ENCODE results near the gene PHRF1. TPM values are rescaled to one million over a fixed set of nuclear protein-coding genes. Genes with fewer than 3 reads are reported as not detected.
A peak's percentile ranks its signal among the peaks of the same experiment; 100 is the strongest.

PHRF1 gene
- total RNA-seq, 1 experiment from 2014 or later, result 48.9 TPM

DNA sequence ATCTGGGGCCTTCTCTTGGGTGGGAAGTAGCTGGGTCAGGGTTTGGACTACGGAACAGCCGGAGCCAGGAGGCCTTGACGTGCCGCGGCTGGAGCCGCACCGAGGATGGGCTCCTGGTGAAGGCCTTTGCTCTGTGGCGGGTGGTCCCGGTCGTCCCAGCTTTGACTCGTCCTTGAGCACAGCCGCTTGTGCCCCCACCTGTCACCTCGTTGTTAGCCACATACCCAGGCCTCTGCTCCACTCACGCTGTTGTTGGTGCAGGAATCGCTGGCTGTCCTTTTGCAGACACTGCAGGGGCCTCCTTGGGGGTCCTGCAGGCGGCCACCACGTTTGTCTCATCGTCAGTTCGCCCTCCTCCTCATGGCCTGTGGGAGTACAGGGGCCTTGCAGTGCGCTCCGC, 17.1 kb downstream of the PHRF1 start:
- Histone ChIP-seq H2BK12ac (ENCODE audit: insufficient read length, low read depth, low read length) (no peak overlapping the region), H4K20me1 (ENCODE audit: control insufficient read depth, insufficient read depth, insufficient read length) (no peaks in the 10 kb centered on the region), H2BK20ac (ENCODE audit: low read depth, low read length, poor library complexity, severe bottlenecking) (no peak overlapping the region), H3K4me2 (ENCODE audit: insufficient read depth, insufficient read length, low read length) (no peak overlapping the region), H3K23ac (ENCODE audit: insufficient read length, low read depth, low read length) (no peak overlapping the region), H3K79me1 (ENCODE audit: insufficient read depth, low read depth, low read length, poor library complexity, severe bottlenecking) (no peaks in the 10 kb centered on the region), H3K27ac (ENCODE audit: insufficient read length, low read depth, low read length) (no peak overlapping the region), H4K91ac (ENCODE audit: insufficient read length, low read depth, low read length) (no peak overlapping the region), H2AFZ (ENCODE audit: low read length) (no peak overlapping the region), H2BK15ac (ENCODE audit: low read depth, low read length) (no peak overlapping the region), H3K4me1 (ENCODE audit: insufficient read depth, low read length) (no peaks in the 10 kb centered on the region), H2AK5ac (ENCODE audit: insufficient read length, low read length) (no peak overlapping the region), H3K9ac (ENCODE audit: extremely low read depth, insufficient read length, low read length) (no peak overlapping the region), H3K18ac (ENCODE audit: insufficient read length, low read depth, low read length) (no peak overlapping the region), H3K14ac (ENCODE audit: insufficient read depth, low read length) (no peak overlapping the region), H3T11ph (ENCODE audit: low read length) (no peak overlapping the region), H4K8ac (replicated peaks; ENCODE audit: insufficient read length, low read depth, low read length) (no peak overlapping the region), H3K27me3 (ENCODE audit: insufficient read depth, low read length) (no peaks in the 10 kb centered on the region), H3K4ac (ENCODE audit: low read depth, low read length) (no peak overlapping the region), H3K9me3 (ENCODE audit: control insufficient read depth, low read depth, low read length) (no peaks in the 10 kb centered on the region), H2BK120ac (ENCODE audit: low read depth, low read length, poor library complexity, severe bottlenecking) (no peak overlapping the region), H2BK5ac (ENCODE audit: insufficient read length, low read length) (no peak overlapping the region), H3K79me2 (ENCODE audit: insufficient read depth, low read length) (no peaks in the 10 kb centered on the region; the same call in 1 of the 2 replicates), H3K23me2 (ENCODE audit: insufficient read length, low read depth, low read length, poor library complexity, severe bottlenecking) (no peaks in the 10 kb centered on the region), H3K56ac (ENCODE audit: insufficient read length, low read depth, low read length) (no peak overlapping the region), H4K5ac (ENCODE audit: insufficient read length, low read depth, low read length) (no peak overlapping the region)
- TF ChIP-seq, protein P1, sequence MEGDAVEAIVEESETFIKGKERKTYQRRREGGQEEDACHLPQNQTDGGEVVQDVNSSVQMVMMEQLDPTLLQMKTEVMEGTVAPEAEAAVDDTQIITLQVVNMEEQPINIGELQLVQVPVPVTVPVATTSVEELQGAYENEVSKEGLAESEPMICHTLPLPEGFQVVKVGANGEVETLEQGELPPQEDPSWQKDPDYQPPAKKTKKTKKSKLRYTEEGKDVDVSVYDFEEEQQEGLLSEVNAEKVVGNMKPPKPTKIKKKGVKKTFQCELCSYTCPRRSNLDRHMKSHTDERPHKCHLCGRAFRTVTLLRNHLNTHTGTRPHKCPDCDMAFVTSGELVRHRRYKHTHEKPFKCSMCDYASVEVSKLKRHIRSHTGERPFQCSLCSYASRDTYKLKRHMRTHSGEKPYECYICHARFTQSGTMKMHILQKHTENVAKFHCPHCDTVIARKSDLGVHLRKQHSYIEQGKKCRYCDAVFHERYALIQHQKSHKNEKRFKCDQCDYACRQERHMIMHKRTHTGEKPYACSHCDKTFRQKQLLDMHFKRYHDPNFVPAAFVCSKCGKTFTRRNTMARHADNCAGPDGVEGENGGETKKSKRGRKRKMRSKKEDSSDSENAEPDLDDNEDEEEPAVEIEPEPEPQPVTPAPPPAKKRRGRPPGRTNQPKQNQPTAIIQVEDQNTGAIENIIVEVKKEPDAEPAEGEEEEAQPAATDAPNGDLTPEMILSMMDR (conservative IDR thresholded peaks at IDR 0.05), result no peak
- no peak for DNase-seq
- Mint-ChIP-seq H3K9me3 (no peaks in the 10 kb centered on the region; a peak in 1 of 5 replicates), H3K4me3 (no peak overlapping the region; a peak in 1 of 5 replicates), H3K36me3 (ENCODE audit: insufficient read depth in 1 of 3, low read depth in 3 of 3) (peaks cover 58 to 87% (median 86%) of the 10 kb centered on the region in 3 experiments), H3K27ac (0 out of 7 replicates have a peak overlapping the region, but pooled peaks of 1 of the 3 experiments have one; percentile 28), H3K27me3 (ENCODE audit: low read depth) (0 out of 2 replicates have a peak, but pooled peaks cover 2% of the 10 kb centered on the region), H3K4me1 (no peaks in the 10 kb centered on the region)
- WGBS (ENCODE audit: extremely low coverage, insufficient read length, low lambda C conversion rate), result no CpG with 5 or more reads among the region's 21 CpGs
